Central memory CD4-positive, alpha-beta T cell (primary cell): ENCODE data around the gene DCAF15.

Source experiments
- DNase-seq: peaks from one replicate; pipeline ENCODE4 v3.0.0; 2022

DCAF15 gene

DNA sequence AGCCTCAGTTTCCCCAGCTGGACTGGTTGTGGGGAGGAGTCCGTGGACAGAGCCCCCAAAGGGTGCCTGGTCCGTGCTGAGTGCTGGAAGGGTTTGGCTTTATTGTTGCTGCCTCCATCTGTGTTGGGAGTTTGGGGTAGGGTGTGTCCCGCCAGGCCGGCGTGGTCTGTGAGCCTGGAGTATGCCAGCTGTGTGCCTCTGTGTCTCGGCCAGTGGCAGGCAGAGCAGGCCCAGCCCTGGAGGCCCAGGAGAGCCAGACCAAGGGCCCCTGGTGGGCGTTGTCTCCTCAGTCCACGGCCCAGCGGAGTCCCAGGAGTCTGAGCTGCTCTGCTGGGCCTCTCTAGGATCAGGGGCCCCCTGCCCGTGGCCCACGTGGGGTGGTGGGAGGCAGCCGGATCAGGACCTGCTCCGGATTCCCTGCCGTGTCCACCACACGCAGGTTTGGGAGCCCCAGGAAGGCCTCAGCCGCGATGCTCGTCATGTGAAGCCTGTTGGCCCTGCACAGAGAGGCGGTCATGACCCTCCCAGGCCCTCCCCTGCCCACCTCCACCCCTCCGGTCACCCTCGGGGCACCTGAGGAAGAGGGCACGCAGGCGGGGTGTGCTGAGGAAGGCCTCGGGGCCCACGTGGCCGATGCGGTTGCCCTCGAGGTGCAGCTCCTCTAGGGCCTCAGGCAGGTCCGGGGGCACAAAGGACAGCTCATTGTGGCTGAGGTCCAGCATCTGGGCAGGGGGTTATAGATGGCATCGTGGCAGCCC is 20.7 kb upstream of the DCAF15 start:
- DNase-seq, result no peak

DNA sequence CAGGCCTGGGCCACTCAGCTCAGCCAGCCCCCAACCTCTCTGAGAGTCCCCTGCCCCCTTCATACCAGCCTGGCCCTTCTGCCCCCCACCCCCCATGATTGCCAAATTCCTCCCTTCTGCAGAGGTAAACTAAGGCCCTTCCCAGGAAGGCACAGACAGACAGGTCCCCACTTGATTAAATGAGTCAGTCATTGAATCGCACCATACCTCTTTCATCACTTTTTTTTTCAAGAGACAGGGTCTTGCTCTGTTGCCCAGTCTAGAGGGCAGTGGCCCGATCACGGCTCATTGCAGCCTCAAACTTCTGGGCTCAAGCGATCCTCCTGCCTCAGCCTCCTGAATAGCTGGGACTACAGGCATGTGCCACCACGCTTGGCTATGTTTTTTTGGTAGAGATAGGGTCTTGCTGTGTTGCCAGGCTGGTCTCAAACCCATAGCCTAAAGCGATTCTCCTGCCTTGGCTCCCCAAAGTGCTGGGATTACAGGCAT is 20.1 kb upstream of the DCAF15 start:
- DNase-seq, result no peak

DNA sequence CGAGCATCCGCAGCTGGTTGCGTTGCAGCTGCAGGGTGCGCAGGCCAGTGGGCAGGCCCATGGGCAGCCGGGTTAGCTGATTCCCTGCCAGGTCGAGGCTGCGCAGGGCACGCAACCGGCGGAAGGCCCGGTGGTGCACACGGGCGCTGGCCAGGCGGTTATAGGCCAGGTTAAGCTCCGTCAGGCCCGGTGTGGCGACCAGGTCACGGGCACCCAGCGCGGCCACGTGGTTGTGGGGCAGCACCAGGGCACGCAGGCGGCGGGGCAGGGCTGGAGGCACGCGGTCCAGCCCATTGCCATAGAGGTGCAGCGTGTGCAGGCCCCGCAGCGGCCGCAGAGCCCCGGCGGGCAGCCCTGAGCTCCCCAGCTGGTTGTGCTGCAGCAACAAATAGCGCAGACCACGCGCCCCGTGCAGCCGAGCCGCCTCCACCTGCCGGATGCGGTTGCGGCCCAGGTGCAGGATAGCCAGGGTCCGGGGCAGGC is 19.4 kb upstream of the DCAF15 start:
- no peak for DNase-seq

DNA sequence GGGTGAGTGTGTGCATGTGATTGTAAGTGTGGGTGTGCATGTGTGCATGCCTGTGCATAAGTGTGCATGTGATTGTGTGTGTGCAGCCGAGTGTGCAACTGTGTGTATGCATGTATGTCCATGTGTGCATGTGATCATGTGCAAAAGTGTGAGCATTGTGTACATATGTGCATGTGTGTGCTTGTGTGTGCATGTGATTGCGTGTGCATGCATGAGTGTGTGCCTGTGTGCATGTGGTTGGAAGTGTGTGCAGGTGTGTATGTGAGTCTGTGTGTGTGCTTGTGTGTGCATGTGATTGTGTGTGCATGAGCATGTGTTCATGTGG is 17.6 kb upstream of the DCAF15 start:
- no peak for DNase-seq

DNA sequence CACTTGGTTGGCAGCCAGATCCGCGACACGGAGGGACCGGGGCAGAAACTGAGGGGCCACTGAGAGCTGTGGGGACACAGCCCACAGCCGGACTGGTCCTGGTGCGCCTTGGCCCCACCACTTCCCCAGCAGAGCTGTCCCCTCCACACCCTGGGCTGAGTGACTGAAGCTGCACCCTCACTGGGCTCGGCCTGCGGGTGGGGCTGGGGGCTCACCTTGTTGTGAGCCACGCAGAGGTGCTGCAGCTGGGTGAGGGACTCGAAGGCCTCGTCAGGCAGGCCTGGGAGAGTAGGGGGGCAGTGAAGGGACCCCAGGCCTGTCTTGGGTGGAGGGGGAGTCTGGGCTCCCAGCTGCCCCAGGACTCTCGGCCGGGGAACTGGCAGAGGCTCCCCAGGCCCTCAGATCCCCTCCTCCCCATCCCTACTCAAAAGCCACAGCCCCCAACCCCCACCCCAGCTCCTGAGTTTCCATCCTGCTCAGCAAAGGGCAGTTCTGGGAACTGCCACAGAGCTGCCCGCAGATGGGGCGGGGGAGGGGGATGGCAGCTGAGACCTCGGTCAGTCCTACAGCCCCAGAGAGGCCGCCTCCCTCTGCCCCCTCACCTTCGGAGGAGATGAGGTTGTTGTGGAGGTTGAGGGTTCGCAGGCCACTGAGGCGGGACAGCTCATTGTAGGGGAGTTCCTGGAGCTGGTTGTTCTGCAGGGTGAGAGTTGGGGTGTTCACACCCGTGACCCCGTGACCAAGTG is 16.4 kb upstream of the DCAF15 start:
- no peak for DNase-seq

DNA sequence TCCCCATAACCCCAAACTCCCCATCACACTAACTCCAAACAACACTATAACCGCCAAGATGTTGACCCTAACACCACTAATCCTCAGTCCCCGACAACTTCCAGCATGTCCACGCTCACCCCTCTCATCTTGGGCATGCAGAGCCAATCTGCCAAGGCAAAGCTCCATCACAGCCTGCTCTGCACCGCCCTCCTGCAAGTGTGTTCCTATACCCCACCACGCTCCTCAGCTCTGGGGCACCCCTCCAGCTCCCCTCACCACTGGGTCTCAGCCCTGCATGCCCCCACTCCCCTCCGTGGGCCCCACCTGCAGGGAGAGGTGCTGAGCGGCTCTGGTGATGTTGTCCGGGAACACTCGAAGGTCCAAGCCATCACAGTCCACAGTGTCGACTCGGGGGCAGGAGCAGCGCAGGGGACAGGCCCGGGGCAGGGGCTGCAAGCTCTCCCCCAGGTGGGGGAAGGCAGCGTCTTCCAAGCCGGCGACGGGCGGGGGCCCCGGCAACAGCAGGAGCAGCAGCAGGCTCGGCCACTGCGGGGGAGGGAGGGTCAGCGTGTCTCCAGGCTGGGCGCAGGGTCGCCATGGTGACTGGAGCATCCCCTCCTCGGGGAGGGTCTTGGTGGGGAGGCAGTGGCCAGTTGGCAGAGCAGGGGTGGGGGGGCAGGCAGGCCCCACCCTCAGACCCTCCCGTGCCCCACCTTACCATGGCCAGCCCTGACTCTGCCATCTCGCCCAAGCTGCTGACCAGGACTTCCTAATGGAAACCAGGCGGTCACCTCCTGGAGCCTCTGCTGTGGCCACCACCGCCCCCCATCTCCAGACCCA is 14.6 kb upstream of the DCAF15 start:
- DNase-seq, result no peak

DNA sequence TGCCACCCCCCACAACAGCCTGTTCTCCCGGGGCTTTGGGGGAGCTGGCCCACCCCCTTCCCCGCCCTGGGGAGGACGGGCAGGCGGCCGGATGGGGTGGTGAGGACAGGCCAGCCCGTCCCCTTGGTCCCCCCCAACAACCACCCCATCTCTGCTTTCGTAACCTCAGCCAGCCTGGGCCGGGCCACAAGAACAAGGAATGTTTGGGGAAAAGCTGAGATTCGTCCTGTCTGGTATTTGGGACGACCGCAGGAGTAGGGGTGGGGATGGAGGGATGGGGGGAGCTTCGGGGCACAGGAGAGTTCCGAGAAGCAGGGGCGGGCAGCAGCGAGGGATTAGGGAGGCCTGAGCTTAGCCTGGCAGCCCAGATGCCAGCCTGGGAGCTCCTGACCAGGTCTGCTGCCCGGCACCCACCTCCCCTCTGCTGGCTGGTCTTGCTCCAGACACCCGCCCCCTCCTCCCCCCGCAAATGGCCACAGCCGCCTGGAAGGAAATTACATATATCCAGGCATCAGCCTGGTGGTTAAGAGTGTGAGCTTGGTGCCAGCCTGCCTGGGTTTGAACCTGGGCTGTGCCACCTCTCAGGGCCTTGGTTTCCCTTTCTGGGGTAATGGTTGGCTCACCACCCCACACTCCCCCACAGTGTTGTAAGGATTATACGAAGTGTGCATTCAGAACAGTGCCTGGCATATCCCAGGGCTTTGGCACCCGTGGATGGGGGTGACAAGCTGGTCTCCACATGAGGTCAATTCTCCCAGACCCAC is 13.8 kb upstream of the DCAF15 start, which contains the start of gene PODNL1:
Gene PODNL1, minus strand, starts transcription at position 117 of the 764 bp plus-strand sequence. CDS start 236 bp downstream, outside the sequence.
- no peak for DNase-seq

DNA sequence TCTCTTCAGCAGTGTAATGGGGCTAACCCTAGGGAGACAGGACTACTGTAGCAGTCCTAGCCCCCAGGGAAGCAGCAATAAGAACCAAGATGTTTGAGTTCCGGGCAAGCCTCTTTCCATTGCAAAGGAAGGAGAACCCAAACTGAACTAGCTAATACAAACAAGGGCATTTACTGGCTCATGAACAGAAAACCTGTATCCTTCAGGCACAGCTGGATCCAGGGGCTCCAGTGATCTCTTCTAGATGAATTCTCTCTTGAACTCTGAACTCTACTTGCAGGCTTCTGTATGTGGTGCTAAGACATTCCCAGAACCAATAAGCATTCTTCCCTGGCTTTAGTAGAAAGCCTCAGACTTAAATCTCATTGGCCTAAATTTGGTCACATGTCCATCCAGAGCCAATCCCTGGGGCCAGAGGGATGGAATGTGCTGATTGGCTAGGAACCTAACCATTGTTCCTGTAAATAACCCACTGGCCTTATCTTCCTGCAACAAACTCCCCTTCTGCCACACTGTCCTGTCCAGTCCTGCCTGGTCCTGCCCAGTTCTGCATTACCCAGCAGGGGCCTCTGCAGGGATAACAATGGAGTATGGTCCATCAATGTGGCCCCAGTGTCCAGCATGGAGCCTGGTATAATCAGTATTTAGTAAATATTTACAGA is 10.2 kb upstream of the DCAF15 start:
- DNase-seq, result no peak

DNA sequence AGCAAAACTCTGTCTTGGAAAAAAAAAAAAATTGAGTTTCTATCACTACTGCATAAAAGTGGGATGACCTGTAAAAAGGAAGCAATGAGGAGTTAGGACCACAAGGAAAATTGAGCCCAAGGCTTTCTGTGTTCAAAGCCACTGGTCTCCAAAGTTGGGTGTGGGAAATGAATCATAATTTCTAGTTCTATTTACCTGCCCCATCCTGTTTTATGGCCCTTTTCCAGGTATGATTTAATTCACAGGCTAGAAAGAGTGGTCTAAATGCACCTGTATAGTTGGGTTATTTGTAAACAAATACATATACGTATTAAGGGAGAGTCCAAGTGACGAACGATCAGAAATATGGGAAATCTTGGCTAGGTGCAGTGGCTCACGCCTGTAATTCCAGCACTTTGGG is 5.9 kb upstream of the DCAF15 start:
- no peak for DNase-seq

DNA sequence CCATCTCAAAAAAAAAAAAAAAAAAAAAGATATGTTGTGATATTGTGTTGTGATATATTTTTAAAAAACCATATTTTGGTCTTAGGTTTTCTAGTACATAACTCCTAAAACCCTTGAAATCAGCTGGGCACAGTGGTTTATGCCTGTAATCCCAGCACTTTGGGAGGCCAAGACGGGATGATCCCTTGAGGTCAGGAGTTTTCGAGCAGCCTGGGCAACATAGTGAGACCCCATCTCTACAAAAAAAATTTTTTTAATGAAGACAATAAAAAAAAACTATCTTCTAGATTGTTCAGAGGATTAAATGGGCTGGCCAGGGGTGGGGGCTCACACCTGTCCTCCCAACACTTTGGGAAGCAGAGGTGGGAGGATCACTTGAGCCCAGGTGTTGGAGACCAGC is 1.3 kb upstream of the DCAF15 start:
- DNase-seq, result no peak

DNA sequence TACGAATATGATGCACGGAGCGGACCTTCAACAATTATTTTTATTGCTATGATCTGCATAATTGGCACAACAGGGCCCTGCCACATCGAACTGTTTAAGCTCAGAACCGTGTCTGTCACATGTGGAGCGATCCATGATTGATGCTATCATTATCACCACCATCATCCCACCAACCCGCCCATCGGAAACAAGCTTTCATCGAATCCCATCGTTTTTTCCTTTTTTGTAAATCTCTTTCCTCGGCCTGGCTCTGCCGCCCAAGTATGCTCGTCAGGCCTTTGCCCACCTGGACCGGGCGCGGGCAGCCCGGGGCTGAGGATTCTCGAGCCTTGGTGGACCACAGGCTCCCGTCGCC is 533 bp upstream of the DCAF15 start:
- DNase-seq, result no peak

DNA sequence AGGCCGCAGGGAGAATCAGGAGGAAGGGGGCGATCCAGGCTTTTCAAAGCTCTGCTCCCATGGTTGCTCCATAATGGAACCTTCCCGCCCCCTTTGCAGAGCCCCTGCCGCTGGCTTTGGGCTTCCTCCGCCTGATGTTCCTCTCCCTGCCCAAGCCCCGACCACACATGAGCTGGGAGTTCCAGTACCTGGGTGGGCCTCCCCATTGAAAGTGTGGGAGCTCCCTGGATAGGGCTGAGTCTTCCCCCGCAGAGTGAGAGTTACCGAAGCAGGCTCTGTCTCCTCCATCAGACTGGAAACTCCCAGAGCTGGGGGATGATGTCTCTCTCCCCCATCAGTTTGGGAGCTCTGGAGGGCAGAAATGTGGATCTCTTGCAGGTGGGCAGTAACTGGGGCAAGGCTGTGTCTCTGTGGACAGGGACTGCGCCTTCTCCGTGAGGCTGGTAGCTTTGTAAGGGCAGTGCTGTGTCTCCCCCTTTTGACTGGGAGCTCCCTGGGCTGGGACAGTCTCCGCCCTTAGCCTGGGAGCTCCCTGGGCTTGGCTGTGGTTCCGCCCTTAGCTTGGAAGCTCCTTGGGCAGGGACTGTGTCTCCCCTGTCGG is 722 bp downstream of the DCAF15 start:
- DNase-seq, result no peak

DNA sequence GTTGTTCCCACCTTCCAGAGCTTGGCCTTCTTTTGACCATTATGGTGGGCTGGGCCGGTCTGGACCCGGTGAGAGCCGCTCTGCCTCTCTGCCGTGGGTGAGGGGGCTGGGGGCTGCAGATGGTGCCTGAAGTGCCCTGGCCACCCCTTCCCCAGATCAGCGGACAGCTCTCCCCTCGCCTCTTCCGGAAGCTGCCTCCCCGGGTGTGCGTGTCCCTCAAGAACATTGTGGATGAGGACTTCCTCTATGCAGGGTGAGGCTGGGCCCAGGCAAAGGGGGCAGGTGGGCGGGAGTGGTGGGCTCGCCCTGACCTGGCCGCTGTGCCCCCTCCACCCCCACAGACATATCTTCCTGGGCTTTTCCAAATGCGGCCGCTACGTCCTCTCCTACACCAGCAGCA is 1.9 kb downstream of the DCAF15 start:
- DNase-seq, result no peak

DNA sequence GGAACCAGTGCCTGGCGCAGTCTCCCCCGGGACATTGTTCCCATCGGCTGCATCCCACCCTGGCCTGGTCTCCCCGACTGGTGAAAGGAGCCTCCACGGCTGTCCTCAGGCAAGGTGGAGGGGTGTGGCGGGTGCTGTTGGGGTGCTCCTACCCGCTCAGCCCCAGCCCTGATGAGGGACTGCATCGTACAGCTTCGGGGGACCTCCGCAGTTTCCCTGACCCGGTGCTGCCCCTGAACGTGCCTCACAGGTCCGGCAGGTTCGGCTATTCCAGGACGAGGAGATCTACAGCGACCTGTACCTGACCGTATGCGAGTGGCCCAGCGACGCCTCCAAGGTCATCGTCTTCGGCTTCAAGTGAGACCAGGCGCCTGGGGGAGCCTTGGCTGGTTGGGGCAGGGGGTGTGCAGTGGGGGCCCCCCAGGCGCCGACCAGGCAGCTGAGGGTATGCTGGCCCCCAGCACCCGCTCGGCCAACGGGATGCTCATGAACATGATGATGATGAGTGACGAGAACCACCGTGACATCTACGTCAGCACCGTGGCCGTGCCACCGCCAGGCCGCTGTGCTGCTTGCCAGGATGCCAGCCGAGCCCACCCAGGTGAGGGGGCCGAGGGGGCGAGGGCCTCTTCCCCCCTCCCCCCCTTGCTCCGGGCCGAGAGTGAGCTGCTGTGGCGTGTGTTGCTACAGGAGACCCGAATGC is 3.5 kb downstream of the DCAF15 start:
- no peak for DNase-seq

DNA sequence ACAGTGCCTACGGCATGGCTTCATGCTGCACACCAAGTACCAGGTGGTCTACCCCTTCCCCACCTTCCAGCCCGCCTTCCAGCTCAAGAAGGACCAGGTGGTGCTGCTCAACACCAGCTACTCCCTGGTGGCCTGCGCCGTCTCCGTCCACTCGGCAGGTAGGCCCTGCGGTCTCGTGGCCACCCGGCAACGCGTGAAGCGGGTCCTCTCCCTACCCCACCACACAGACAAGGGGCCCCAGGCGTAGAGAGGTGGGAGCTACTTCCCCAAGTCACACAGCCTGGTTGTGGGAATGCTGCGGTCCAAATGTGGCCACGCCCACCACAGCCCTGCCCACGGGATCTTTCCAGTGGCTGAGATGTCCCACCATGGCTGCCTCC is 4.0 kb downstream of the DCAF15 start:
- no peak for DNase-seq

DNA sequence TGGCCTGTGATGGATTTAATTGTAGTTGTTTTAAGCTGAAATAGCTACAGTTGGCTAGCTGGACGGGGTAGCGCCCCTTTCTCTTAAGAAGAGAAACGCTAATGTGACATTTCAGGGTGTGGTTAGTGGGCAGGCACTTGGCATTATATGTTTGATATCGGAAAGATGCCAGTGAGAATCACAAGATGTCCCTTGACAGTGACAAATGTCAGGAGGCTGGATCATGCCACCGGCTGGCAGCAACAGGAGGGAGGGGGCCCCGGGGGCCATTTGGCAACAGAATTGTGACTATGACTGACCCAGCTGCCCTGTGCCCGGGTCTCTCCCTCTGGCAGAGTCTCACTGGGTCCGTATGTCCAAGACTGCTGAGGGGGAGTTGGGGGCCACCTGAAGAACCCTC is 4.7 kb downstream of the DCAF15 start:
- DNase-seq, result no peak

DNA sequence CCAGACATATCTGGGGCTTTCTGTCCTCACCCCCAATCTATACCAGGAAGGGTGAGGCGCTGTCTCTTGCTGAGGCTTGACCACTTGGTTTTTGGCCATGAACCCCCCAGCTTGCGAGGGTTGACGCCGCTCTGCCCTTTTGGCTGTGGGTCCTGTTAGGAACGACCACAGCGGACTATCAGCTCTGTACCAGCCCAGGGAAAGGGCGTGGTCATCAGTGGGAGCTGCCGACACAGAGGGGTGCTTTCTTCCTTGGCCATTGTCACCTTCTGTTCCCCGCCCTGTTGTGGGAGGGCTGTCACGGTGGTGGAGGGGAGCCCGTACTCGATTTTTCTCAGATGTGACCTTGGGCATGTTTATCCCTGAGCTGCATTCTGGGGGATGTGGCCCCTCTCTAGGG is 5.7 kb downstream of the DCAF15 start:
- DNase-seq, result no peak

DNA sequence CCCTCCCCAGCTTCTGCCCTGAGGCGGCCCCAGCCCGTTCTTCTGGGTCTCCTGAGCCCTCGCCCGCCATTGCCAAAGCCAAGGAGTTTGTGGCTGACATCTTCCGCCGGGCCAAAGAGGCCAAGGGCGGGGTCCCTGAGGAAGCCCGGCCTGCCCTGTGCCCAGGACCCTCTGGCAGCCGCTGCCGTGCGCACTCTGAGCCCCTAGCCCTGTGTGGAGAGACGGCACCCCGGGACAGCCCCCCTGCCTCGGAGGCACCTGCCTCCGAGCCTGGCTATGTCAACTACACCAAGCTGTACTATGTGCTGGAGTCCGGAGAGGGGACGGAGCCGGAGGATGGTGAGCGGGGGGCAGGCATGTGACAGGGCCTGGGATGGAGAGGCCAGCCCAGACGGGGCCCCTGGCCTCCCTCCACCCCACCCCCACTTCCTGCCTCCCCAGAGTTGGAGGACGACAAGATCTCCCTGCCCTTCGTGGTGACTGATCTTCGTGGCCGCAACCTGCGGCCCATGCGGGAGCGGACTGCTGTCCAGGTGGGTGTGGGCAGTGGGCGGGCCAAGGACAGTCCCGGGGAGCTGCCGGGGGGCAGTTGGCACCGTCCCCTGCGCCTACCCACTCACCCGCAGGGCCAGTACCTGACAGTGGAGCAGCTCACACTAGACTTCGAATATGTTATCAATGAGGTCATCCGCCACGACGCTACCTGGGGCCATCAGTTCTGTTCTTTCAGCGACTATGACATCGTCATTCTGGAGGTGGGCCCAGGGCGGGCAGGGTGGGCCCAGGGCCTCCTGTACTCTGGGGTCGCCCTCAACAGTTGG is 7.0 kb downstream of the DCAF15 start:
- DNase-seq, result no peak

DNA sequence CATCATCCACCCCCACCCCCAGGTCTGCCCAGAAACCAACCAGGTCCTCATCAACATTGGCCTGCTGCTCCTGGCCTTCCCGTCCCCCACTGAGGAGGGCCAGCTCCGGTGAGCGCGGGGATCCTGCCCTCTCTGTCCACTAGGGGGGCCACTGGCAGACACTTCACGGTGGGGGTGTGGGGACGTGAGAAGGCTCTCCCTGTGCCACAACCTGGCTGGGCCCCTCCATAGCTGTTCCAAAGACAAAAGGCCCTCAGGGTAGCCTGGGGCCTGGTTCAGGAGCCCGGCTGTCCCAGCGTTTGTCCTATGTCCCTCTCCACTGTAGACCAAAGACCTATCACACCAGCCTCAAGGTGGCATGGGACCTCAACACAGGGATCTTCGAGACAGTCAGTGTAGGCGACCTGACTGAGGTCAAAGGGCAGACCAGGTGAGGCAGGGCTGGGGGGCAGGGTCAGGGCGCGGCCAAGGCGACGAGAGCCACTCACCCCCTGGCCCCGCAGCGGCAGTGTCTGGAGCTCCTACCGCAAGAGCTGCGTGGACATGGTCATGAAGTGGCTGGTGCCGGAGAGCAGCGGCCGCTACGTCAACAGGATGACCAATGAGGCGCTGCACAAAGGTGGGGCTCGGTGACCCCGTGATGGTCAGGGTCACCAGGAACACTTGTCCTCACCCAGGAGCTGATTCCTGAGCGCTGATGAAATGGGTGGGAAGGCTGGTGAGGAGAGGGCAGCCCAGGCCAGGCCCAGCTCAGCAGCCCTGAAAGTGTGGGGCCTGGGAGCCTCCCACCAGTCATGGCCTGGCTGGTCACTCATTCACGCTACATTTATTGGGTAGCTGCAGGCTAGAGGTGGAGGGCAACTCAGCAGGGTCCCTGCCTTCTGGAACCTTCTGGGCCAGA is 7.9 kb downstream of the DCAF15 start:
- no peak for DNase-seq
